Esophagus squamous epithelium (tissue), 4 donors: ENCODE data around the gene ARNT2.

Source experiments
- CTCF ChIP-seq, 6 experiments: fragments of 450-650 bp in 4 of 6; fragments of 200-600 bp in 2 of 6; sonication (generic) in 2 of 6; IDR thresholded peaks; one replicate each; pipeline ENCODE4 v1.5.1; 2016 to 2019; ENCODE audit warnings: antibody characterized with exemption in 6 of 6, mild to moderate bottlenecking in 4 of 6, moderate library complexity in 4 of 6
- POLR2A ChIP-seq, 4 donors: fragments of 450-650 bp; IDR thresholded peaks; one replicate each; pipeline ENCODE4 v1.6.1; 2017; ENCODE audit warnings: antibody characterized with exemption in 4 of 4, mild to moderate bottlenecking in 4 of 4, moderate library complexity in 3 of 4

DNA sequence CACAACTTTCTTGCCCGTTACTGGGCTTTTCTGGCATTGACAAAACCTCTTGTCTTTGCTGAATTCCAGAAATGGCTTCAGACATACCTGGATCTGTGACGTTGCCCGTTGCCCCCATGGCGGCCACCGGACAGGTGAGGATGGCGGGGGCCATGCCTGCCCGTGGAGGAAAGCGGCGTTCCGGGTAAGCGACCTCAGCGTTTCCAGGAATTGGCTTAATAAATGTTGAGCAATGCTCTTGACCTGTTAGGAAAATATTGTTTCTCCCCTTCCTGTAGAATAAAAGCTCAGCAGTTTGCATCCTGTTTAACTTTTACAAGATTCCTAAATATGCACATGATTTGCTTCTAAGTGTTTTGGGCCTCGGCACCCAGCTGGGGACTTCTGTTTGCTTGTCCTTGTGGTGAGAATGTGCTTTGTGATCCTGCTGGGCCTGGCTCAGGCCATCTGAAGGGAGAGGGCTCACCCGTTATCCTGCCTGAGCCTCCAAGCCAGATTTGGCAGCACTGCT, 46.7 kb downstream of the ARNT2 start:
- TF ChIP-seq POLR2A (IDR thresholded peaks at IDR 0.05), result no peak
- no peak for TF ChIP-seq CTCF (IDR thresholded peaks at IDR 0.05)
